Kidney (tissue), 14 donors: ENCODE data around the gene RNF150. TPM values are rescaled to one million over a fixed set of nuclear protein-coding genes. Genes with fewer than 3 reads are reported as not detected.

Experiments
- DNase-seq, 5 donors: peaks; one replicate each; pipeline ENCODE4 v3.0.0-alpha.2; 2013 to 2020
- FAIRE-seq: peaks from 2 replicates; lab custom pipeline; 2012; peaks lifted over from hg19 to GRCh38; lab: Jason Lieb, UNC
- H3K27ac ChIP-seq, 2 donors: one replicate each; pipeline ENCODE4 v1.7.0; 2013; ENCODE audit warnings: low read depth in 2 of 2, low read length in 2 of 2, inconsistent platforms in 1 of 2
- H3K27me3 ChIP-seq: one replicate; pipeline ENCODE4 v1.7.1; 2013; ENCODE audit warnings: low read length, inconsistent platforms; ENCODE audit not compliant: control insufficient read depth, insufficient read depth
- H3K36me3 ChIP-seq, 3 donors: one replicate each; pipeline versions ENCODE4 v1.7.0 to v1.7.1; 2013; ENCODE audit warnings: low read length in 3 of 3, control low read depth in 1 of 3, inconsistent platforms in 1 of 3; ENCODE audit not compliant: insufficient read depth in 3 of 3, control insufficient read depth in 2 of 3
- H3K4me1 ChIP-seq, 3 donors: one replicate each; pipeline versions ENCODE4 v1.7.0 to v1.7.1; 2013; ENCODE audit warnings: low read length in 3 of 3, inconsistent platforms in 1 of 3, low read depth in 1 of 3; ENCODE audit not compliant: control insufficient read depth in 2 of 3, insufficient read depth in 2 of 3
- H3K4me3 ChIP-seq, 3 donors: one replicate each; pipeline versions ENCODE4 v1.7.0 to v1.8.1; 2013; ENCODE audit warnings: low read length in 3 of 3, control low read depth in 1 of 3, inconsistent platforms in 1 of 3
- H3K9ac ChIP-seq, 3 donors: one replicate each; pipeline versions ENCODE4 v1.7.0 to v1.7.1; 2013; ENCODE audit warnings: low read length in 3 of 3, control low read depth in 1 of 3, inconsistent platforms in 1 of 3
- H3K9me3 ChIP-seq, 3 donors: one replicate each; pipeline versions ENCODE4 v1.7.0 to v1.7.1; 2013; ENCODE audit warnings: low read length in 3 of 3, control low read depth in 1 of 3, inconsistent platforms in 1 of 3; ENCODE audit not compliant: control insufficient read depth in 2 of 3, insufficient read depth in 1 of 3
- intact Hi-C: fragments of 100-400 bp; cut with DNase I; formaldehyde crosslinking; loops from one replicate; pipeline ENCODE4 v1.11.1; 2022
- polyA plus RNA-seq: library from polyadenylated mRNA; stranded (reverse); fragments of 350-450 nt; fragmentation: Illumina TruSeq; extraction: RNeasy Lipid Tissue Mini Kit (QIAGEN cat#74804); gene quantifications from one replicate; pipeline ENCODE4 v1.2.3, GENCODE V29; 2014; ENCODE audit warnings: low read depth, low replicate concordance; ENCODE audit not compliant: insufficient read depth
- total RNA-seq: library from RNA; stranded (reverse); fragmentation: NEBNext Ultra II Directional; extraction: Animal tissue kit (Norgen Biotek cat#: 25700); gene quantifications from one replicate; pipeline ENCODE4 v1.2.1, GENCODE V29; 2021
- TF ChIP-seq, protein P1 (sequence below): IDR thresholded peaks from 3 replicates; pipeline ENCODE4 v1.5.1; 2012; ENCODE audit warnings: mild to moderate bottlenecking, moderate library complexity, borderline replicate concordance; ENCODE audit not compliant: insufficient read depth; ENCODE audit errors: extremely low read depth
- donor health status: control.
- donor health status: control.
- donor health status: control.
- donor health status: control.
- donor health status: control.
- donor health status: DM: yes; HTN: yes; CAD: no.
- donor health status: Normal renal cell carcinoma (clear cell type).

RNF150 gene
- total and polyA plus RNA-seq, 2 donors from 2014 or later = 5.0 to 34.2 TPM

DNA sequence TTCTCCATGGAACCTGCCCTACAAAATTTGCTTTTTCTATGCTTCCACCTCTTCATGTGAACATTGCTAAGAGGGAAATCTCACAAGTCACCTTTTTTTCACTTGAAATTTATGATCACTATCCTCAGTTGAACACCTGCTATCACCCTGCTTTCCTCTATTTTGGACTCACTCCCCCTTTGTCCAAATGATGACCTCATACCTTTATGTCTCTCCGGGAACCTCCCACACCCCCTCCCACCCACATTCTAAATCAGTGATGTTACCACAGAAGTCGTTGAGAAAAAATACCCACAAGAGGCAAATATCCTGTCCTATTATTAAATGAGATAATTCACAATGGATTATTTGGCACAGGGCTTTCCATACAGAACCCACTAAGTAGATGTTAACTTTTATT is 156.5 kb downstream of the RNF150 start:
- TF ChIP-seq, protein P1, sequence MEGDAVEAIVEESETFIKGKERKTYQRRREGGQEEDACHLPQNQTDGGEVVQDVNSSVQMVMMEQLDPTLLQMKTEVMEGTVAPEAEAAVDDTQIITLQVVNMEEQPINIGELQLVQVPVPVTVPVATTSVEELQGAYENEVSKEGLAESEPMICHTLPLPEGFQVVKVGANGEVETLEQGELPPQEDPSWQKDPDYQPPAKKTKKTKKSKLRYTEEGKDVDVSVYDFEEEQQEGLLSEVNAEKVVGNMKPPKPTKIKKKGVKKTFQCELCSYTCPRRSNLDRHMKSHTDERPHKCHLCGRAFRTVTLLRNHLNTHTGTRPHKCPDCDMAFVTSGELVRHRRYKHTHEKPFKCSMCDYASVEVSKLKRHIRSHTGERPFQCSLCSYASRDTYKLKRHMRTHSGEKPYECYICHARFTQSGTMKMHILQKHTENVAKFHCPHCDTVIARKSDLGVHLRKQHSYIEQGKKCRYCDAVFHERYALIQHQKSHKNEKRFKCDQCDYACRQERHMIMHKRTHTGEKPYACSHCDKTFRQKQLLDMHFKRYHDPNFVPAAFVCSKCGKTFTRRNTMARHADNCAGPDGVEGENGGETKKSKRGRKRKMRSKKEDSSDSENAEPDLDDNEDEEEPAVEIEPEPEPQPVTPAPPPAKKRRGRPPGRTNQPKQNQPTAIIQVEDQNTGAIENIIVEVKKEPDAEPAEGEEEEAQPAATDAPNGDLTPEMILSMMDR = no peak
- Histone ChIP-seq H3K9ac (no peak overlapping the region), H3K36me3 (no peaks in the 10 kb centered on the region), H3K4me1 (no peaks in the 10 kb centered on the region), H3K27me3 (no peaks in the 10 kb centered on the region), H3K9me3 (no peaks in the 10 kb centered on the region), H3K27ac (no peak overlapping the region), H3K4me3 (no peak overlapping the region)
- DNase-seq (no peak), FAIRE-seq (no peak)
- intact Hi-C loops = no loop called here

DNA sequence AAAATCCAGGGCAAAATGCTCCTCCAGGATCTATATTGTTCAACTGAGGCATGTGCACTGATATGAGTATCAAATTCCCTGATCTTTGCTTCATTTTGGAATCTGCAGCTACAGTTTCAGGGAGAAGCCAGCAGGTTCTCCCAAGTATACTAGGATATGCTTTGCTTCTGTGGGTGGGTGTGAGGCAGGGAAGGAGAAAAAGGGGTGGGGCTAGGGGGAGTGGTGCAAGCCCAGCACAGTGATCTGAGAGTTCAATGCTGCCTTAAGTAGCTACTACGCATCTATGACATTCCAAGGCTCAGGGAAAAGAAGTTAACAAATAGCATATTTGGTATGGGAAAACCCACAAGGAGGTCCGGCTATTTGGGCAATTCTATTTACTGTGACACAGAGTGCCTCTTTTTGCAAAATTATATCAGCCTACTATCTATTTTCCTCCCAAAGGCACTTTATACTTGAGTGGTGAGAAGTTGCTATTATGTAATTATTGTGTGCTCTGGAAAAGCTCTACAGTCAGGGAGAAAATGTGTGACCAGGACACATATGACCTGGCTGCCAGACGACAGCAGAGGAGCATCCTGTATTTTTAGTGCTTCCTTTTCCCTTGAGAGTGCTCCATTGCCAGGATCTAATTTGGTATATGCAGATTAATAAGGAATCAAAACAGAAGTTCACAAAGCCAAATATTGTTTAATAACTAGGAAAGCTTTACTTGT is 162.0 kb downstream of the RNF150 start:
- H3K27ac ChIP-seq = no peak overlapping the region
- no peak overlapping the region for H3K9ac ChIP-seq
- no peaks in the 10 kb centered on the region for H3K4me1 ChIP-seq
- H3K36me3 ChIP-seq = no peaks in the 10 kb centered on the region
- no peak overlapping the region for H3K4me3 ChIP-seq
- intact Hi-C loops = no loop called here
- no peaks in the 10 kb centered on the region for H3K9me3 ChIP-seq
- DNase-seq = no peak
- TF ChIP-seq, protein P1 = no peak
- no peak for FAIRE-seq
- no peaks in the 10 kb centered on the region for H3K27me3 ChIP-seq

DNA sequence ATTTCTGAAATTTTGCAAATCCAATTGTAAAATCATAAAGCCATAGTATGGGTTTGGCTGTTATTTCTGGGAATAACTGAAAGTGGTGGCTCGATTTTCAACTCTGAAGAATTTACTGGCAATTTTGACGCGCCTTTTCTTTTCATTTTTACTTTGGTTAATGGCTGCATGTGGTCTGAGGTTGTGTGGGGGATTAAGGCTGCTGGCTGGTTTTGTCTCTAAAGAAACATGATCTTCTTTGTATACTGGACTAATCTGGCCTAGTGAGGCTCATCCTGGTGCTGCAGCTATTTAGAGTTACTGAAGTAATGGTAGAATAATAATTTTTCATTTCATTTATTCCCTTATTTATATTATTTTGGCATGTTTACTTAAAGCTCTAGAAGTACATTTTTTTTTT is 164.0 kb downstream of the RNF150 start:
- FAIRE-seq (no peak), DNase-seq (no peak)
- no peak overlapping the region for H3K4me3 ChIP-seq
- no peaks in the 10 kb centered on the region for H3K4me1 ChIP-seq
- no peak overlapping the region for H3K27ac ChIP-seq
- no peak overlapping the region for H3K9ac ChIP-seq
- TF ChIP-seq, protein P1 = no peak
- intact Hi-C loops = no loop called here
- no peaks in the 10 kb centered on the region for H3K9me3 ChIP-seq
- H3K36me3 ChIP-seq = no peaks in the 10 kb centered on the region
- no peaks in the 10 kb centered on the region for H3K27me3 ChIP-seq
